GM10266 (cell line): Measurements from ENCODE around the gene FOXB2.
"Not testable (repeated sequence)": the region's sequence is repeated elsewhere in the genome, so short reads cannot be mapped to it uniquely, and the experiment has no call there.

Experiments used
- DNase-seq: peaks from one replicate; pipeline ENCODE4 v3.0.0; 2012; ENCODE audit errors: extremely low spot score
- CTCF ChIP-seq: IDR thresholded peaks from 2 replicates; pipeline ENCODE4 v1.5.1; 2012; ENCODE audit warnings: mild to moderate bottlenecking, low read depth; ENCODE audit not compliant: control insufficient read depth, insufficient read depth; ENCODE audit errors: missing control alignments

Gene FOXB2

GRCh38 chr9:77030045-77030444 lies 10.6 kb downstream of the FOXB2 start:
- no peak for TF ChIP-seq CTCF

GRCh38 chr9:77038281-77039036 lies 19.0 kb downstream of the FOXB2 start:
- DNase-seq, result no peak
- TF ChIP-seq CTCF, result no peak

More at GRCh38 chr9:77030045-77030444, 10.6 kb downstream of the FOXB2 start:
- no peak for DNase-seq

GRCh38 chr9:77040340-77040739 lies 20.9 kb downstream of the FOXB2 start:
- no peak for TF ChIP-seq CTCF

GRCh38 chr9:77043743-77044142 lies 24.3 kb downstream of the FOXB2 start:
- not testable (repeated sequence) for DNase-seq

More at GRCh38 chr9:77040340-77040739, 20.9 kb downstream of the FOXB2 start:
- DNase-seq, result no peak

GRCh38 chr9:77060681-77061080 lies 41.2 kb downstream of the FOXB2 start:
- not testable (repeated sequence) for DNase-seq

GRCh38 chr9:77063645-77064285 lies 44.3 kb downstream of the FOXB2 start:
- DNase-seq, result no peak

GRCh38 chr9:77066388-77066787 lies 46.9 kb downstream of the FOXB2 start:
- DNase-seq, result no peak
- no peak for TF ChIP-seq CTCF

More at GRCh38 chr9:77063645-77064285, 44.3 kb downstream of the FOXB2 start:
- TF ChIP-seq CTCF, result no peak
